Vagina (tissue), 2 donors: ENCODE data around the gene PCDHA1. TPM values are rescaled to one million over a fixed set of nuclear protein-coding genes. Genes with fewer than 3 reads are reported as not detected.
"Not testable (repeated sequence)": the region's sequence is repeated elsewhere in the genome, so short reads cannot be mapped to it uniquely, and the experiment has no call there.

Experiments used
- DNase-seq, 2 donors: peaks; one replicate each; pipeline ENCODE4 v3.0.0-alpha.2; 2017; ENCODE audit errors: extremely low spot score in 2 of 2
- H3K27ac ChIP-seq: fragments of 200-600 bp; sonication (generic); one replicate; pipeline ENCODE4 v1.5.1; 2019
- H3K27me3 ChIP-seq: fragments of 200-600 bp; sonication (generic); one replicate; pipeline ENCODE4 v1.5.1; 2019
- H3K36me3 ChIP-seq, 2 donors: fragments of 200-600 bp; sonication (generic); one replicate each; pipeline ENCODE4 v1.5.1; 2017 to 2019
- H3K4me1 ChIP-seq: fragments of 200-600 bp; sonication (generic); one replicate; pipeline ENCODE4 v1.5.1; 2019
- H3K4me3 ChIP-seq, 2 donors: fragments of 200-600 bp; sonication (generic); 1 replicate in 1 of 2; 2 replicates in 1 of 2; pipeline ENCODE4 v1.5.1; 2016 to 2019
- H3K9me3 ChIP-seq: fragments of 200-600 bp; sonication (generic); one replicate; pipeline ENCODE4 v1.5.1; 2019
- POLR2A ChIP-seq, 2 donors: fragments of 450-650 bp; IDR thresholded peaks; one replicate each; pipeline ENCODE4 v1.6.1; 2017; ENCODE audit warnings: antibody characterized with exemption in 2 of 2, mild to moderate bottlenecking in 2 of 2, moderate library complexity in 2 of 2
- POLR2AphosphoS5 ChIP-seq, 2 donors: sonication (generic); formaldehyde crosslinking; IDR thresholded peaks; one replicate each; pipeline ENCODE4 v1.9.0; 2017; ENCODE audit warnings: antibody characterized with exemption in 2 of 2, mild to moderate bottlenecking in 2 of 2, low read depth in 1 of 2; ENCODE audit not compliant: insufficient read depth in 1 of 2
- intact Hi-C: fragments of 100-400 bp; cut with DNase I; formaldehyde crosslinking; loops from one replicate; pipeline ENCODE4 v1.15.1; 2023
- total RNA-seq: library from RNA; depleted of rRNA; stranded (reverse); fragments of >200 nt; gene quantifications from one replicate; pipeline ENCODE4 v1.2.3, GENCODE V29; 2016
- TF ChIP-seq, protein P1 (sequence below), 3 experiments: fragments of 450-650 bp in 2 of 3; fragments of 200-600 bp in 1 of 3; sonication (generic) in 1 of 3; IDR thresholded peaks; one replicate each; pipeline ENCODE4 v1.5.1; 2017 to 2019; ENCODE audit warnings: antibody characterized with exemption in 3 of 3, mild to moderate bottlenecking in 2 of 3, moderate library complexity in 2 of 3

PCDHA1 gene
- total RNA-seq, 1 donor from 2014 or later, result not detected

DNA sequence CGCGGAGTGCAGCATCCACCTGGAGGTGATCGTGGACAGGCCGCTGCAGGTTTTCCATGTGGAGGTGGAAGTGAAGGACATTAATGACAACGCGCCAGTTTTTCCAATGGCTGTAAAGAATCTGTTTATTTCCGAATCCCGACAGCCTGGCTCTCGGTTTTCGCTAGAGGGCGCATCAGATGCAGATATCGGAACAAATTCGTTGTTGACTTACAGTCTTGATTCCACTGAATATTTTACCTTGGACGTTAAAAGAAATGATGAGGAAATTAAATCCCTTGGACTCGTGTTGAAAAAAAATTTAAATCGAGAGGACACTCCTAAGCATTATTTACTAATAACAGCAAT, 15.5 kb downstream of the PCDHA1 start:
- Histone ChIP-seq H3K27ac (no peak overlapping the region), H3K9me3 (peaks cover 13% of the 10 kb centered on the region), H3K36me3 (no peaks in the 10 kb centered on the region), H3K27me3 (no peaks in the 10 kb centered on the region), H3K4me3 (peak overlapping the region; percentile 21 to 34), H3K4me1 (no peaks in the 10 kb centered on the region)
- TF ChIP-seq, protein P1, sequence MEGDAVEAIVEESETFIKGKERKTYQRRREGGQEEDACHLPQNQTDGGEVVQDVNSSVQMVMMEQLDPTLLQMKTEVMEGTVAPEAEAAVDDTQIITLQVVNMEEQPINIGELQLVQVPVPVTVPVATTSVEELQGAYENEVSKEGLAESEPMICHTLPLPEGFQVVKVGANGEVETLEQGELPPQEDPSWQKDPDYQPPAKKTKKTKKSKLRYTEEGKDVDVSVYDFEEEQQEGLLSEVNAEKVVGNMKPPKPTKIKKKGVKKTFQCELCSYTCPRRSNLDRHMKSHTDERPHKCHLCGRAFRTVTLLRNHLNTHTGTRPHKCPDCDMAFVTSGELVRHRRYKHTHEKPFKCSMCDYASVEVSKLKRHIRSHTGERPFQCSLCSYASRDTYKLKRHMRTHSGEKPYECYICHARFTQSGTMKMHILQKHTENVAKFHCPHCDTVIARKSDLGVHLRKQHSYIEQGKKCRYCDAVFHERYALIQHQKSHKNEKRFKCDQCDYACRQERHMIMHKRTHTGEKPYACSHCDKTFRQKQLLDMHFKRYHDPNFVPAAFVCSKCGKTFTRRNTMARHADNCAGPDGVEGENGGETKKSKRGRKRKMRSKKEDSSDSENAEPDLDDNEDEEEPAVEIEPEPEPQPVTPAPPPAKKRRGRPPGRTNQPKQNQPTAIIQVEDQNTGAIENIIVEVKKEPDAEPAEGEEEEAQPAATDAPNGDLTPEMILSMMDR (IDR thresholded peaks at IDR 0.05), result no peak
- TF ChIP-seq POLR2A (IDR thresholded peaks at IDR 0.05) (no peak), POLR2AphosphoS5 (IDR thresholded peaks at IDR 0.05; ENCODE audit: insufficient read depth in 1 of 2, low read depth in 1 of 2) (no peak)
- intact Hi-C loops, result no loop called here
- DNase-seq, result no peak

DNA sequence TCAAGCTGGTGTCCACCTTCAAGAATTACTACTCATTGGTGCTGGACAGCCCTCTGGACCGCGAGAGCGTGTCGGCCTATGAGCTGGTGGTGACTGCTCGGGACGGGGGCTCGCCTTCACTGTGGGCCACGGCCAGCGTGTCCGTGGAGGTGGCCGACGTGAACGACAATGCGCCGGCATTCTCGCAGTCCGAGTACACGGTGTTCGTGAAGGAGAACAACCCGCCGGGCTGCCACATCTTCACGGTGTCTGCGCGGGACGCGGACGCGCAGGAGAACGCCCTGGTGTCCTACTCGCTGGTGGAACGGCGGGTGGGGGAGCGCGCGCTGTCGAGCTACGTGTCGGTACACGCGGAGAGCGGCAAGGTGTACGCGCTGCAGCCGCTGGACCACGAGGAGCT, 16.4 kb downstream of the PCDHA1 start:
- H3K4me1 ChIP-seq, H3K27me3 ChIP-seq, H3K36me3 ChIP-seq, H3K4me3 ChIP-seq, intact Hi-C loops, H3K9me3 ChIP-seq, DNase-seq, H3K27ac ChIP-seq: not testable (repeated sequence)

DNA sequence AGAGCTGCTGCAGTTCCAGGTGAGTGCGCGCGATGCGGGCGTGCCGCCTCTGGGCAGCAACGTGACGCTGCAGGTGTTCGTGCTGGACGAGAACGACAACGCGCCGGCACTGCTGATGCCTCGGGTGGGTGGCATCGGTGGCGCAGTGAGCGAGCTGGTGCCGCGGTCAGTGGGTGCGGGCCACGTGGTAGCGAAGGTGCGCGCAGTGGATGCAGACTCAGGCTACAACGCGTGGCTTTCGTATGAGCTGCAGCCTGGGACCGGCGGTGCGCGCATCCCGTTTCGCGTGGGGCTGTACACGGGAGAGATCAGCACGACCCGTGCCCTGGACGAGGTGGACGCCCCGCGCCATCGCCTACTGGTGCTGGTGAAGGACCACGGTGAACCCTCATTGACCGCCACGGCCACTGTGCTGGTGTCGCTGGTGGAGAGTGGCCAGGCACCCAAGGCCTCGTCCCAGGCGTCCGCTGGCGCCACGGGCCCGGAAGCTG, 16.9 kb downstream of the PCDHA1 start:
- H3K27ac ChIP-seq, result no peak overlapping the region
- peak overlapping the region in 1 of 2 donors; percentile 3 for H3K4me3 ChIP-seq
- TF ChIP-seq POLR2A (IDR thresholded peaks at IDR 0.05), result no peak
- TF ChIP-seq POLR2AphosphoS5 (IDR thresholded peaks at IDR 0.05; ENCODE audit: insufficient read depth in 1 of 2, low read depth in 1 of 2), result no peak
- TF ChIP-seq, protein P1 (IDR thresholded peaks at IDR 0.05), result no peak
- H3K9me3 ChIP-seq, result peaks cover 7% of the 10 kb centered on the region
- DNase-seq, result no peak
- no peaks in the 10 kb centered on the region for H3K4me1 ChIP-seq
- H3K27me3 ChIP-seq, result no peaks in the 10 kb centered on the region
- no peaks in the 10 kb centered on the region for H3K36me3 ChIP-seq
- intact Hi-C loops, result no loop called here

DNA sequence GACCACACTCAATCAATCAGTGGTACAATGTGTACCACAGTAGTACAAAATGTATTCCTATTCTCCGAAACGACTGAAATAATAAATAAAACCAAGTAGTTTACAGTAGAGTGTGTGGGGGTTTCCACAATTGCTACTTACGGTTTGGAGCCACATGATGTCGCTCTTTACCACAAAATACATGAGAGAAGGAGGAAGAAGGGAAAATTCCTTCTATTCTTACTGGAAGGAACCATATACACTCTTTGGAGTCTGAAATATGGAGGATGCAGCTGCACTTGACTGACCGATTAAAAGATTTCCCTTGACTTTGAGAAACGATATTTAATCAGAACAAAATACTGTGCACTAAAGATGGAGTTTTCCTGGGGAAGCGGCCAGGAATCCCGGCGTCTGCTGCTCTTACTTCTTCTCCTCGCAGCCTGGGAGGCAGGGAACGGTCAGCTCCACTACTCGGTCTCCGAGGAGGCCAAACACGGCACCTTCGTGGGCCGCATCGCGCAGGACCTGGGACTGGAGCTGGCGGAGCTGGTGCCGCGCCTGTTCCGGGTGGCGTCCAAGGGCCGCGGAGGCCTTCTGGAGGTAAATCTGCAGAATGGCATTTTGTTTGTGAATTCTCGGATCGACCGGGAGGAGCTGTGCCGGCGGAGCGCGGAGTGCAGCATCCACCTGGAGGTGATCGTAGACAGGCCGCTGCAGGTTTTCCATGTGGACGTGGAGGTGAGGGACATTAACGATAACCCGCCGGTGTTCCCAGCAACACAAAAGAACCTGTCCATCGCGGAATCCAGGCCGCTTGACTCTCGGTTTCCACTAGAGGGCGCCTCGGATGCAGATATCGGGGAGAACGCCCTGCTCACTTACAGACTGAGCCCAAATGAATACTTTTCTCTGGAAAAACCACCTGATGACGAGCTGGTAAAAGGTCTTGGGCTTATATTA, 21.2 kb downstream of the PCDHA1 start, which contains the start of gene PCDHA4:
PCDHA4 (plus strand) TSS at position 235 of the 942 bp plus-strand sequence.
- no peaks in the 10 kb centered on the region for H3K4me1 ChIP-seq
- intact Hi-C loops, result no loop called here
- H3K27ac ChIP-seq, result no peak within 1 kb of the TSS
- no peak for DNase-seq
- H3K27me3 ChIP-seq, result no peaks in the 10 kb centered on the region
- peaks cover 7% of the 10 kb centered on the region for H3K9me3 ChIP-seq
- H3K4me3 ChIP-seq, result peak within 1 kb of the TSS; percentile 13 to 41
- H3K36me3 ChIP-seq, result no peaks in the 10 kb centered on the region
- TF ChIP-seq, protein P1 (IDR thresholded peaks at IDR 0.05), result no peak
- TF ChIP-seq POLR2A (IDR thresholded peaks at IDR 0.05), result no peak
- TF ChIP-seq POLR2AphosphoS5 (IDR thresholded peaks at IDR 0.05; ENCODE audit: insufficient read depth in 1 of 2, low read depth in 1 of 2), result no peak

DNA sequence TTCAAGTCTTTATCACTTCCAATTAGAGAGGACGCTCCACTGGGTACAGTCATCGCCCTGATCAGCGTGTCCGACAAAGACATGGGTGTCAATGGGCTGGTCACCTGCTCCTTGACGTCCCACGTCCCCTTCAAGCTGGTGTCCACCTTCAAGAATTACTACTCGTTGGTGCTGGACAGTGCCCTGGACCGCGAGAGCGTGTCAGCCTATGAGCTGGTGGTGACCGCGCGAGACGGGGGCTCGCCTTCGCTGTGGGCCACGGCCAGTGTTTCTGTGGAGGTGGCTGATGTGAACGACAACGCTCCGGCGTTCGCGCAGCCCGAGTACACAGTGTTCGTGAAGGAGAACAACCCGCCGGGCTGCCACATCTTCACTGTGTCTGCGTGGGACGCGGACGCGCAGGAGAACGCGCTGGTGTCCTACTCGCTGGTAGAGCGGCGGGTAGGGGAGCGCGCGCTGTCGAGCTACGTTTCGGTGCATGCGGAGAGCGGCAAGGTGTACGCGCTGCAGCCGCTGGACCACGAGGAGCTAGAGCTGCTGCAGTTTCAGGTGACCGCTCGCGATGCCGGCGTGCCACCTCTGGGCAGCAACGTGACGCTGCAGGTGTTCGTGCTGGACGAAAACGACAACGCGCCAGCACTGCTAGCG, 22.4 kb downstream of the PCDHA1 start:
- H3K9me3 ChIP-seq, H3K27ac ChIP-seq, H3K27me3 ChIP-seq, DNase-seq, H3K36me3 ChIP-seq, H3K4me1 ChIP-seq, H3K4me3 ChIP-seq, intact Hi-C loops: not testable (repeated sequence)

DNA sequence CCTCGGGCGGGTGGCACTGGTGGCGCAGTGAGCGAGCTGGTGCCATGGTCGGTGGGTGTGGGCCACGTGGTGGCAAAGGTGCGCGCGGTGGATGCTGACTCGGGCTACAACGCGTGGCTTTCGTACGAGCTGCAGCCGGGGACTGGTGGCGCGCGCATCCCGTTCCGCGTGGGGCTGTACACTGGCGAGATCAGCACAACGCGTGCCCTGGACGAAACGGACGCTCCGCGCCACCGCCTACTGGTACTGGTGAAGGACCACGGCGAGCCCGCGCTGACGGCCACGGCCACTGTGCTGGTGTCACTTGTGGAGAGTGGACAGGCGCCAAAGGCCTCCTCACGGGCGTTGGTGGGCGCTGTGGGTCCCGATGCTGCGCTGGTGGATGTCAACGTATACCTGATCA, 22.9 kb downstream of the PCDHA1 start:
- H3K9me3 ChIP-seq, result no peaks in the 10 kb centered on the region
- no peak overlapping the region for H3K4me3 ChIP-seq
- H3K27ac ChIP-seq, result no peak overlapping the region
- no peaks in the 10 kb centered on the region for H3K36me3 ChIP-seq
- H3K27me3 ChIP-seq, result no peaks in the 10 kb centered on the region
- no peaks in the 10 kb centered on the region for H3K4me1 ChIP-seq
- TF ChIP-seq, protein P1 (IDR thresholded peaks at IDR 0.05), result no peak
- TF ChIP-seq POLR2A (IDR thresholded peaks at IDR 0.05) (no peak), POLR2AphosphoS5 (IDR thresholded peaks at IDR 0.05; ENCODE audit: insufficient read depth in 1 of 2, low read depth in 1 of 2) (no peak)
- DNase-seq, result no peak
- intact Hi-C loops, result no loop called here
